ENCODE data around the gene GK.

DNA sequence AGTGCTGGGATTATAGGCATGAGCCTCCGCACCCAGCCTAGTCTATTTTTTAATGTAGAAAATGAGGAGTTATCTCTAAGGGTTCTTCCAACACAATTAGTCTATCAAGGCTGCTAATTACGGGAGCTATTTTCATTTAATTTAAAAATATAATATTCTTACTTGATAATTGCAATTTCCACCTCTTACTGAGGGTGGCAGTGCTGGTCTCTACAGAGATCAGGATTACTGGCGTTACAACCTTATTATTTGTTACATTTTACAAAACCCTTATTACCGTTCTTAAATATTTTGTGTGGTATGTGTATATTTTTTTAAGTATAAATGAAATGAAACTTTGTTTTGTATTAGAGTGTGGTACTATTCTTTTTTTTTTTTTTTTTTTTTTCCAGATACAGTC, 17.6 kb upstream of the GK start:
- TF ChIP-seq CTCF (IDR thresholded peaks at IDR 0.05) (peak; percentile 60), ZFX (IDR thresholded peaks at IDR 0.05; ENCODE audit: borderline replicate concordance) (no peak)

Data from 22Rv1 (cell line).